ENCODE measurements around the gene EIF5A.

The EIF5A gene

DNA sequence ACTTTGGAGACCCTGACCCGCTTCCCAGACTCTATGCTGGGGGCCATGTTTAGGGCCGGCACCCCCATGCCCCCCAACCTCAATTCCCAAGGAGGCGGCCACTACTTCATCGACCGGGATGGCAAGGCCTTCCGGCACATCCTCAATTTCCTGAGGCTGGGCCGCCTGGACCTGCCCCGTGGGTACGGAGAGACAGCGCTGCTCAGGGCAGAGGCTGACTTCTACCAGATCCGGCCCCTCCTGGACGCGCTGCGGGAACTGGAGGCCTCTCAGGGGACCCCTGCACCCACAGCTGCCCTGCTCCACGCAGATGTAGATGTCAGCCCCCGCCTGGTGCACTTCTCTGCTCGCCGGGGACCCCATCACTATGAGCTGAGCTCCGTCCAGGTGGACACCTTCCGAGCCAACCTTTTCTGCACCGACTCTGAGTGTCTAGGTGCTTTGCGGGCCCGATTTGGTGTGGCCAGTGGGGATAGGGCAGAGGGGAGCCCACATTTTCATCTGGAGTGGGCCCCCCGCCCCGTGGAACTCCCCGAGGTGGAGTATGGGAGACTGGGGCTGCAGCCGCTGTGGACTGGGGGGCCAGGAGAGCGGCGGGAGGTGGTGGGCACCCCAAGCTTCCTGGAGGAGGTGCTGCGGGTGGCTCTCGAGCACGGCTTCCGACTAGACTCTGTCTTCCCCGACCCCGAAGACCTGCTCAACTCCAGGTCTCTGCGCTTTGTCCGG is 45.6 kb downstream of the EIF5A start:
- no peak for DNase-seq (ENCODE audit: low read depth in 2 of 2, low spot score in 1 of 2)

- DNase-seq (ENCODE audit: low read depth in 2 of 2, low spot score in 1 of 2) = no peak
These were observed 46.9 kb downstream of the EIF5A start for GRCh38 chr17:7354262-7354843.

DNA sequence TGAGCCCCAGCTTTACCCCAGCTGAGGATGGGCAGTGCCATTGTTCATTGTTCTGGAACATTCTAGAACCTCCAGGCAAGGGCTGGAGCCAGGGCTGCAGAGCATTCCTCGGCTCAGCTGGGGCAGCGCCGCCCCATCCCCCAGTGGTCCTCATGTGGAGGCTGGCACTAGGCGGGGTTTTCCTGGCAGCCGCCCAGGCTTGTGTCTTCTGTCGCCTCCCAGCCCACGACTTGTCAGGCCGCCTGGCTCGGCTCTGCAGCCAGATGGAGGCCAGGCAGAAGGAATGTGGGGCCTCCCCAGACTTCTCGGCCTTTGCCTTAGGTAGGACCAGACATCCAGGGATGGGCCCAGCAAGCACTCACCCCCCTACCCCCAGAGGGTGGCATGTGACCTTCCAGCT is 47.6 kb downstream of the EIF5A start, which contains the start of gene TMEM95:
Gene TMEM95, plus strand, starts transcription at position 104 of the 400 bp plus-strand sequence. Its CDS starts 49 bp downstream, at position 153.
- no peak for DNase-seq (ENCODE audit: low read depth in 2 of 2, low spot score in 1 of 2)

- no peak for DNase-seq (ENCODE audit: low read depth in 2 of 2, low spot score in 1 of 2)
These were observed 48.1 kb downstream of the EIF5A start for GRCh38 chr17:7355573-7355972.

DNA sequence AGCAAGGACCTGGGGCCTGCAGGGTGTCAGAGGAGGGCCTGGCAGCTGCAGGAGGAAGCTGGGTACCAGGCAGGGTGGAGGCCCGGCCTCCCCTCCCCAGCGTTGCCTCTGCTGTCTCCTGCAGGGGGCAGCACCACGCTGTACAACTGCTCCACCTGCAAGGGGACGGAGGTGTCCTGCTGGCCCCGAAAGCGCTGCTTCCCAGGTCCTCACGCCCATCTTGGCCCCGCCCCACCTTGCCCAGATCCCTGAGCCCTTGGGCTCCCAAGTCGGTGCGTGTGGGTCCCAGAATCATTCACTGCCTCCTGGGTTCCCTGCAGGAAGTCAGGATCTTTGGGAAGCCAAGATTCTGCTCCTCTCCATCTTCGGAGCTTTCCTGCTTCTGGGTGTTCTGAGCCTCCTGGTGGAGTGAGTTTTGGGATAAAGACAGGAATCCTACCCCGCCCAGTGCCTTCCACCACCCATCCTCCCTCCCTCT is 48.7 kb downstream of the EIF5A start:
- peak; percentile 50 to 72 for DNase-seq (ENCODE audit: low read depth in 2 of 2, low spot score in 1 of 2)

GRCh38 chr17:7356756-7357155 is 49.3 kb downstream of the EIF5A start:
- no peak for DNase-seq (ENCODE audit: low read depth in 2 of 2, low spot score in 1 of 2)

DNA sequence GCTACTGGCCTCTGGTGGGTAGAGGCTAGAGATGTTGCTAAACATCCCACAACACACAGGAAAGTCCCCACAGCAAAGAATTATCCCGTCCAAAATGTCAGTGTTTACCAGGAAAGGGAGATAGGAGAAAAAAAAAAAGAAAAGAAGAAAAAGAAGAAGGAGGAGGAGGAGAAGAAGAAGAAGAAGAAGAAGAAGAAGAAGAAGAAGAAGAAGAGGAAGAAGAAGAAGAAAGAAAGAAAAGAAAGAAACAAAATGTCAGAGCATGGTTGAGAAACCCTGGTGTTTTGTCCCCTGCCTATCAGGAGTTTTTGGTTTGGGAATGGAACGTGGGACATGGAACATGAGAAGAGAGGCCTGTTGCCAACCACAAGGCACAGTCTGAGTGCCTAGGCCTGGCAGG is 50.0 kb downstream of the EIF5A start:
- no peak for DNase-seq (ENCODE audit: low read depth in 2 of 2, low spot score in 1 of 2)

GRCh38 chr17:7361906-7362305 is 54.5 kb downstream of the EIF5A start:
- no peak for DNase-seq (ENCODE audit: low read depth in 2 of 2, low spot score in 1 of 2)

Data from stimulated activated CD8-positive, alpha-beta memory T cell treated with anti-CD3 and anti-CD28 coated beads, Interleukin-4, amount 100 ng/mL, for 1 hour (primary cell).